ENCODE results near the gene NUAK1.

DNA sequence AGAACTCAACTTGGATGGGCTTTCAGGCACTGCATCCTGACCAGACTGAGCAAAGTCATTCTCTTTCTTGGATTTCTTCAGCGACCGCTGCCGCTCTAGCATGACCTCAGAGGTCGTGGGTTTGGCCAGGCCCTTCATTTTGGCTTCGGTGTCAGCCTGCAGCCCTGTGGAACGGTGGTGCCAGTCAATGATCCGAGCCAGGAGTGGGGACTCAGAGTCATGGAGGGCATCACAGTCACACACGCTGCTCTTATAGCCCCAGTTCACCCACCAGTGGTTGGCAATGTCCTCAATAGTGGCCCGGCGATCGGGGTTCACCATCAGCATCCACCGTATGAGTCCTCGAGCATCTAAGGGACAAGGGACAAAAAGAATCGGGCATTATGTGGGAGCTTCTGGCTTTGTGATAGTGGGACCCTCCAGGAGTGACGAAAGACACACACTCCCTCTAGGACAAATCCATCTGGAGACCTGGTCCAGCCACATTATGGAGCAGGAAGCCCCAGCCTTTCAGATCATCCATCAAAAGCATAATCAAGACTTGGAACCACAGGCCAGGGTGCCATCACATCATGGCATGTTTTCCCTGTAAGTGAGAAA, 71.0 kb downstream of the NUAK1 start:
- TF ChIP-seq GATA2 (IDR thresholded peaks at IDR 0.05; ENCODE audit: low read depth, low read length) (no peak), GATA3 (IDR thresholded peaks at IDR 0.05; ENCODE audit: low read depth, low read length) (no peak)
